Measurements from ENCODE around the gene POC1B.

The POC1B gene

GRCh38 chr12:89493670-89494302, 32.1 kb downstream of the POC1B start:
- DNase-seq: no peak

GRCh38 chr12:89492883-89493282, 33.0 kb downstream of the POC1B start:
- no peak for DNase-seq

GRCh38 chr12:89490922-89491321, 34.9 kb downstream of the POC1B start:
- DNase-seq: no peak

GRCh38 chr12:89486264-89486663, 39.6 kb downstream of the POC1B start:
- no peak for DNase-seq

- DNase-seq: no peak
Observed at GRCh38 chr12:89484470-89484869, 41.4 kb downstream of the POC1B start.

GRCh38 chr12:89481213-89481914, 44.5 kb downstream of the POC1B start:
- no peak for DNase-seq

- DNase-seq: no peak
Observed at GRCh38 chr12:89479982-89480381, 45.9 kb downstream of the POC1B start.

GRCh38 chr12:89477633-89478279, 48.1 kb downstream of the POC1B start:
- no peak for DNase-seq

- no peak for DNase-seq
Observed at GRCh38 chr12:89476904-89477595, 48.8 kb downstream of the POC1B start.

GRCh38 chr12:89476232-89476631, 49.6 kb downstream of the POC1B start:
- no peak for DNase-seq

GRCh38 chr12:89475203-89475990, 50.5 kb downstream of the POC1B start:
- DNase-seq: no peak

- DNase-seq: no peak
Observed at GRCh38 chr12:89474615-89475014, 51.2 kb downstream of the POC1B start.

GRCh38 chr12:89472508-89472907, 53.3 kb downstream of the POC1B start:
- no peak for DNase-seq

- DNase-seq: no peak
Observed at GRCh38 chr12:89470741-89471509, 54.9 kb downstream of the POC1B start.

- DNase-seq: no peak
Observed at GRCh38 chr12:89469361-89469760, 56.5 kb downstream of the POC1B start.

GRCh38 chr12:89468648-89469326, 57.1 kb downstream of the POC1B start:
- DNase-seq: no peak

- no peak for DNase-seq
Observed at GRCh38 chr12:89468017-89468416, 57.8 kb downstream of the POC1B start.

GRCh38 chr12:89464974-89465592, 60.8 kb downstream of the POC1B start:
- DNase-seq: no peak

- DNase-seq: peak; percentile 56
Observed at GRCh38 chr12:89461649-89462612, 63.9 kb downstream of the POC1B start.

- no peak for DNase-seq
Observed at GRCh38 chr12:89461190-89461589, 64.7 kb downstream of the POC1B start.

Measured in retina (tissue), 1 donor.